GM13977 (cell line): ENCODE results near the gene NCDN.
A peak's percentile ranks its signal among the peaks of the same experiment; 100 is the strongest.

ENCODE experiments used
- DNase-seq: peaks from one replicate; pipeline ENCODE4 v3.0.0; 2012; ENCODE audit warnings: low spot score
- in situ Hi-C: fragments of 300-500 bp; cut with MboI; formaldehyde crosslinking; loops from one replicate; pipeline ENCODE4 v1.12.0; 2022; ENCODE audit warnings: low sequenced_read_pairs, low pct_unique_long_range_greater_than_20kb, mixed read lengths, inconsistent platforms; ENCODE audit not compliant: unreplicated experiment
- TF ChIP-seq, protein P1 (sequence below): IDR thresholded peaks from 2 replicates; pipeline ENCODE4 v1.5.1; 2012; ENCODE audit warnings: mild to moderate bottlenecking, control low read depth; ENCODE audit not compliant: insufficient read depth; ENCODE audit errors: extremely low read depth, missing control alignments

Gene NCDN, protein sequence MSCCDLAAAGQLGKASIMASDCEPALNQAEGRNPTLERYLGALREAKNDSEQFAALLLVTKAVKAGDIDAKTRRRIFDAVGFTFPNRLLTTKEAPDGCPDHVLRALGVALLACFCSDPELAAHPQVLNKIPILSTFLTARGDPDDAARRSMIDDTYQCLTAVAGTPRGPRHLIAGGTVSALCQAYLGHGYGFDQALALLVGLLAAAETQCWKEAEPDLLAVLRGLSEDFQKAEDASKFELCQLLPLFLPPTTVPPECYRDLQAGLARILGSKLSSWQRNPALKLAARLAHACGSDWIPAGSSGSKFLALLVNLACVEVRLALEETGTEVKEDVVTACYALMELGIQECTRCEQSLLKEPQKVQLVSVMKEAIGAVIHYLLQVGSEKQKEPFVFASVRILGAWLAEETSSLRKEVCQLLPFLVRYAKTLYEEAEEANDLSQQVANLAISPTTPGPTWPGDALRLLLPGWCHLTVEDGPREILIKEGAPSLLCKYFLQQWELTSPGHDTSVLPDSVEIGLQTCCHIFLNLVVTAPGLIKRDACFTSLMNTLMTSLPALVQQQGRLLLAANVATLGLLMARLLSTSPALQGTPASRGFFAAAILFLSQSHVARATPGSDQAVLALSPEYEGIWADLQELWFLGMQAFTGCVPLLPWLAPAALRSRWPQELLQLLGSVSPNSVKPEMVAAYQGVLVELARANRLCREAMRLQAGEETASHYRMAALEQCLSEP

GRCh38 chr1:35557611-35558373 lies at the start of gene NCDN:
NCDN (plus strand) TSS chr1:35557799; CDS start chr1:35558191, 392 bp downstream.
- in situ Hi-C loops, result no loop called here
- TF ChIP-seq, protein P1, sequence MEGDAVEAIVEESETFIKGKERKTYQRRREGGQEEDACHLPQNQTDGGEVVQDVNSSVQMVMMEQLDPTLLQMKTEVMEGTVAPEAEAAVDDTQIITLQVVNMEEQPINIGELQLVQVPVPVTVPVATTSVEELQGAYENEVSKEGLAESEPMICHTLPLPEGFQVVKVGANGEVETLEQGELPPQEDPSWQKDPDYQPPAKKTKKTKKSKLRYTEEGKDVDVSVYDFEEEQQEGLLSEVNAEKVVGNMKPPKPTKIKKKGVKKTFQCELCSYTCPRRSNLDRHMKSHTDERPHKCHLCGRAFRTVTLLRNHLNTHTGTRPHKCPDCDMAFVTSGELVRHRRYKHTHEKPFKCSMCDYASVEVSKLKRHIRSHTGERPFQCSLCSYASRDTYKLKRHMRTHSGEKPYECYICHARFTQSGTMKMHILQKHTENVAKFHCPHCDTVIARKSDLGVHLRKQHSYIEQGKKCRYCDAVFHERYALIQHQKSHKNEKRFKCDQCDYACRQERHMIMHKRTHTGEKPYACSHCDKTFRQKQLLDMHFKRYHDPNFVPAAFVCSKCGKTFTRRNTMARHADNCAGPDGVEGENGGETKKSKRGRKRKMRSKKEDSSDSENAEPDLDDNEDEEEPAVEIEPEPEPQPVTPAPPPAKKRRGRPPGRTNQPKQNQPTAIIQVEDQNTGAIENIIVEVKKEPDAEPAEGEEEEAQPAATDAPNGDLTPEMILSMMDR, result no peak
- peak; percentile 96 for DNase-seq

- in situ Hi-C loops, result no loop called here
- DNase-seq, result no peak
These were observed 49.7 kb upstream of the NCDN start for GRCh38 chr1:35507947-35508346.

DNA sequence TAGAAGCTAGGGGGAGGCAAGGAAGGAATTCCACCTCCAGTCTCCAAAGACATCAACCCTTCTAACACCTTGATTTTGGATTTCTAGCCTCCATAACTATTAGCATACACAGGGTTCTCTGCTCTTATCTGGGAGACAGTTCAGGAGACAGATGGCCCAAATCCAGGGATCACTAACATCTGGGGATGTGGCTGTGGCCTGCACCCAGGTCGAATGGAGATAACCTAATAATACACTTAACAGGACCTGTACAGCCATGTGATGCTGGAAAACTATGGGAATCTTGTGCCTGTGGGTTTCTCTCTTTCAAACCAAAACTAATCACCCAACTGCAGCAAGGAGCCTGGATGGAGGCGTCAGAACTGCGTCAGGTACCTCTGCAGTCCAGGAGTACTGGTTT lies 48.0 kb upstream of the NCDN start:
- in situ Hi-C loops, result no loop called here
- TF ChIP-seq, protein P1, result no peak
- DNase-seq, result no peak

More at GRCh38 chr1:35507947-35508346, 49.7 kb upstream of the NCDN start:
- TF ChIP-seq, protein P1, result no peak

GRCh38 chr1:35511305-35511704 lies 46.3 kb upstream of the NCDN start:
- DNase-seq, result no peak
- in situ Hi-C loops, result no loop called here
- TF ChIP-seq, protein P1, result no peak

- TF ChIP-seq, protein P1, result no peak
- in situ Hi-C loops, result no loop called here
- DNase-seq, result no peak
These were observed 39.4 kb upstream of the NCDN start for GRCh38 chr1:35518183-35518582.

DNA sequence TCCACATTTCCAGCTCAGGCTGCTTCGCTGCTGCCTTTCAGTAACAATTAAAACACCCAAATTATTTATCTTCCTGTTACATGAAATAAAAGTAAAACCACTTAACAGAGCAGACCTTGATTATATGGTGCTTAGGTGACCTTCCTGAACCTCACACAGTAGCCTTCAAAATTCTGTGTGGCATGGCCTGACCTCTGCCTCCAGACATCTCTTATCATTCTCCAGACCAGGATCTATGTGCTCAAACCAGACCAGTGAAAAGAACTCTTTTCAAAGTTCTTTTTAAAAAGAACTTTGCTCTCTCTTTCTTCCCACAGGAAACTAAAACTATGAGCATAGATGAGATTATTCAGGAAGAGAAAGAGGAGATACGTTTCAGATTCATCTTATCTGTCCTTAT lies 38.2 kb upstream of the NCDN start:
- DNase-seq, result no peak
- in situ Hi-C loops, result no loop called here
- TF ChIP-seq, protein P1, result no peak
